NCI-H345 treated with DMSO at 0.1 percent for 48 hours (cell line): ENCODE results near the gene SLC51A.
A peak's percentile ranks its signal among the peaks of the same experiment; 100 is the strongest.
"Not testable (repeated sequence)": the region's sequence is repeated elsewhere in the genome, so short reads cannot be mapped to it uniquely, and the experiment has no call there.

Source experiments
- DNase-seq: peaks from one replicate; lab custom pipeline; 2025; ENCODE audit not compliant: unreplicated experiment; lab: John Stamatoyannopoulos, UW

Gene SLC51A

GRCh38 chr3:196216089-196216564 is at the start of gene SLC51A:
Gene SLC51A, plus strand, starts transcription at chr3:196216534. Its CDS starts 179 bp downstream, at chr3:196216713.
- DNase-seq, result no peak

- DNase-seq, result no peak
Measured at GRCh38 chr3:196166741-196167140, 49.6 kb upstream of the SLC51A start.

GRCh38 chr3:196168808-196169391 is 47.4 kb upstream of the SLC51A start:
- peak; percentile 96 for DNase-seq

GRCh38 chr3:196169836-196170240 is 46.5 kb upstream of the SLC51A start:
- no peak for DNase-seq

GRCh38 chr3:196170296-196170695 is 46.0 kb upstream of the SLC51A start:
- not testable (repeated sequence) for DNase-seq

- DNase-seq, result no peak
Measured at GRCh38 chr3:196174652-196175051, 41.7 kb upstream of the SLC51A start.

GRCh38 chr3:196175116-196175625 is 41.2 kb upstream of the SLC51A start:
- no peak for DNase-seq

GRCh38 chr3:196175722-196176121 is 40.6 kb upstream of the SLC51A start:
- DNase-seq, result no peak

GRCh38 chr3:196177567-196177966 is 38.8 kb upstream of the SLC51A start:
- no peak for DNase-seq

GRCh38 chr3:196177967-196178366 is 38.4 kb upstream of the SLC51A start:
- DNase-seq, result no peak

- no peak for DNase-seq
Measured at GRCh38 chr3:196178993-196179379, 37.3 kb upstream of the SLC51A start.

- DNase-seq, result no peak
Measured at GRCh38 chr3:196179380-196180308, 36.7 kb upstream of the SLC51A start.

- DNase-seq, result no peak
Measured at GRCh38 chr3:196180346-196180745, 36.0 kb upstream of the SLC51A start.

GRCh38 chr3:196181127-196181546 is 35.2 kb upstream of the SLC51A start:
- DNase-seq, result no peak

- not testable (repeated sequence) for DNase-seq
Measured at GRCh38 chr3:196184169-196184432, 32.2 kb upstream of the SLC51A start.

GRCh38 chr3:196184881-196185280 is 31.5 kb upstream of the SLC51A start:
- DNase-seq, result no peak

GRCh38 chr3:196186651-196187573 is 29.4 kb upstream of the SLC51A start:
- DNase-seq, result peak; percentile 64

GRCh38 chr3:196189566-196190347 is 26.6 kb upstream of the SLC51A start:
- DNase-seq, result no peak

- DNase-seq, result no peak
Measured at GRCh38 chr3:196192036-196192523, 24.3 kb upstream of the SLC51A start.

GRCh38 chr3:196192524-196193051 is 23.7 kb upstream of the SLC51A start:
- DNase-seq, result no peak
